Spleen (tissue), 11 donors: ENCODE measurements around the gene FLRT1. TPM values are rescaled to one million over a fixed set of nuclear protein-coding genes. Genes with fewer than 3 reads are reported as not detected.

Experiments
- DNase-seq: peaks from one replicate; pipeline ENCODE4 v3.0.0-alpha.2; 2020
- H3K27ac ChIP-seq, 8 donors: fragments of 200-600 bp; sonication (generic) in 7 of 8; 1 replicate in 4 of 8; 2 replicates in 4 of 8; pipeline versions ENCODE4 v1.5.0 to v1.8.0; 2016 to 2021; ENCODE audit warnings: inconsistent platforms in 4 of 8, mild to moderate bottlenecking in 4 of 8, moderate library complexity in 1 of 8
- H3K27me3 ChIP-seq, 7 donors: fragments of 200-600 bp; sonication (generic) in 6 of 7; replicated peaks in 1 of 7; 1 replicate in 4 of 7; 2 replicates in 3 of 7; pipeline versions ENCODE4 v1.5.0 to v1.8.0; 2016 to 2021; ENCODE audit warnings: inconsistent platforms in 3 of 7, mild to moderate bottlenecking in 1 of 7
- H3K36me3 ChIP-seq, 6 donors: fragments of 200-600 bp; sonication (generic) in 5 of 6; 1 replicate in 4 of 6; 2 replicates in 2 of 6; pipeline versions ENCODE4 v1.5.0 to v1.8.0; 2016 to 2021; ENCODE audit warnings: inconsistent platforms in 2 of 6
- H3K4me1 ChIP-seq, 6 donors: fragments of 200-600 bp; sonication (generic) in 5 of 6; 1 replicate in 3 of 6; 2 replicates in 3 of 6; pipeline versions ENCODE4 v1.5.0 to v1.8.0; 2016 to 2021; ENCODE audit warnings: inconsistent platforms in 3 of 6
- H3K4me3 ChIP-seq, 8 donors: fragments of 200-600 bp; sonication (generic) in 7 of 8; 1 replicate in 4 of 8; 2 replicates in 4 of 8; pipeline versions ENCODE4 v1.5.0 to v1.8.0; 2016 to 2021; ENCODE audit warnings: inconsistent platforms in 4 of 8, mild to moderate bottlenecking in 4 of 8, moderate library complexity in 2 of 8
- H3K9me3 ChIP-seq, 8 donors: fragments of 200-600 bp; sonication (generic) in 7 of 8; 1 replicate in 4 of 8; 2 replicates in 4 of 8; pipeline versions ENCODE4 v1.5.0 to v1.8.0; 2016 to 2021; ENCODE audit warnings: inconsistent platforms in 4 of 8
- CTCF ChIP-seq, 11 experiments: fragments of 200-600 bp in 7 of 11; fragments of 450-650 bp in 4 of 11; sonication (generic) in 4 of 11; IDR thresholded peaks in 8 of 11; conservative IDR thresholded peaks in 3 of 11; 1 replicate in 7 of 11; 2 replicates in 4 of 11; pipeline versions ENCODE4 v1.4.0 to v1.8.0; 2016 to 2021; ENCODE audit warnings: antibody characterized with exemption in 11 of 11, inconsistent platforms in 4 of 11, mild to moderate bottlenecking in 1 of 11
- POLR2A ChIP-seq, 3 donors: fragments of 450-650 bp; IDR thresholded peaks; one replicate each; pipeline ENCODE4 v1.5.1; 2017; ENCODE audit warnings: antibody characterized with exemption in 3 of 3, mild to moderate bottlenecking in 1 of 3
- POLR2AphosphoS5 ChIP-seq, 3 donors: sonication (generic); formaldehyde crosslinking; IDR thresholded peaks; one replicate each; pipeline ENCODE4 v1.5.1; 2017; ENCODE audit warnings: antibody characterized with exemption in 3 of 3
- WGBS, 5 donors: extraction: QIAGEN DNeasy Blood & Tissue Kit in 3 of 5; methylation state at CpG; one replicate each; pipeline versions ENCODE4 v1.1.5 to v1.1.7; 2013 to 2018; 5-methylcytosine and 5-hydroxymethylcytosine counted together
- intact Hi-C: fragments of 100-400 bp; cut with DNase I; formaldehyde crosslinking; loops from one replicate; pipeline ENCODE4 v1.15.0; 2023; ENCODE audit warnings: low total_unique reads
- polyA plus RNA-seq, 3 donors: library from polyadenylated mRNA; stranded (reverse); fragments of 200-250 nt; gene quantifications; one replicate each; pipeline ENCODE4 v1.2.1, GENCODE V29; 2013
- total RNA-seq, 7 donors: library from RNA; depleted of rRNA in 3 of 7; stranded (reverse); fragments of >200 nt in 3 of 7; fragmentation: NEBNext Ultra II Directional in 4 of 7; extraction: Animal tissue kit (Norgen Biotek cat#: 25700) in 4 of 7; gene quantifications; one replicate each; pipeline versions ENCODE4 v1.1.0 to v1.2.1, GENCODE V29; 2016 to 2021
- donor health status: healthy with polysubstance abuse.
- donor health status: DM: no; HTN: no; CAD: no; lungs with moderate emphysema.
- donor health status: DM: no; HTN: no; CAD: no.
- donor health status: Bipolar disorder and iron deficiency.
- donor health status: healthy.
- donor health status: DM: no; HTN: no; CAD: no.
- donor health status: DM: yes; HTN: yes; CAD: no.

FLRT1 gene
- total and polyA plus RNA-seq, 10 donors, result 0.03 to 0.51 (median 0.16) TPM; not detected in 3

- intact Hi-C loops, result no loop called here
- no peak for DNase-seq
- H3K27me3 ChIP-seq, result peaks cover 0 to 77% (median 50%) of the 10 kb centered on the region in 7 donors
These were observed 1.4 kb downstream of the FLRT1 start for GRCh38 chr11:64037027-64037634.

GRCh38 chr11:64038500-64038899 is 2.8 kb downstream of the FLRT1 start:
- peaks cover 0 to 63% (median 44%) of the 10 kb centered on the region in 7 donors for H3K27me3 ChIP-seq
- 87 to 98% (median 96%) methylated on average over 4 of the region's 4 CpGs for WGBS, 5 donors
- no peak overlapping the region for H3K4me3 ChIP-seq

More at GRCh38 chr11:64037027-64037634, 1.4 kb downstream of the FLRT1 start:
- Histone ChIP-seq H3K4me3 (no peak overlapping the region), H3K36me3 (no peaks in the 10 kb centered on the region), H3K9me3 (no peaks in the 10 kb centered on the region), H3K27ac (no peak overlapping the region), H3K4me1 (peaks cover 15 to 31% (median 18%) of the 10 kb centered on the region in 6 donors)
- 26 to 41% (median 33%) methylated on average over 5 to 23 of the region's 23 CpGs for WGBS, 5 donors
- TF ChIP-seq POLR2AphosphoS5 (IDR thresholded peaks at IDR 0.05) (no peak), CTCF (IDR thresholded peaks at IDR 0.05 in 8 of 11, conservative IDR thresholded peaks at IDR 0.05 in 3 of 11) (no peak), POLR2A (IDR thresholded peaks at IDR 0.05) (no peak)

GRCh38 chr11:64039012-64039665 is 3.4 kb downstream of the FLRT1 start:
- WGBS, 5 donors, result 78 to 89% (median 83%) methylated on average over 15 to 16 of the region's 16 CpGs
- no peak overlapping the region for H3K27ac ChIP-seq
- no peak for DNase-seq
- H3K9me3 ChIP-seq, result no peaks in the 10 kb centered on the region
- peaks cover 0 to 56% (median 37%) of the 10 kb centered on the region in 7 donors for H3K27me3 ChIP-seq
- no peaks in the 10 kb centered on the region for H3K36me3 ChIP-seq
- no peak for TF ChIP-seq POLR2A (IDR thresholded peaks at IDR 0.05)
- no peak for TF ChIP-seq CTCF (IDR thresholded peaks at IDR 0.05 in 8 of 11, conservative IDR thresholded peaks at IDR 0.05 in 3 of 11)
- TF ChIP-seq POLR2AphosphoS5 (IDR thresholded peaks at IDR 0.05), result no peak
- H3K4me1 ChIP-seq, result peaks cover 15 to 31% (median 18%) of the 10 kb centered on the region in 6 donors
- no peak overlapping the region for H3K4me3 ChIP-seq
- intact Hi-C loops, result no loop called here

More at GRCh38 chr11:64038500-64038899, 2.8 kb downstream of the FLRT1 start:
- DNase-seq, result no peak
- no peaks in the 10 kb centered on the region for H3K9me3 ChIP-seq
- H3K4me1 ChIP-seq, result peaks cover 15 to 31% (median 18%) of the 10 kb centered on the region in 6 donors
- TF ChIP-seq CTCF (IDR thresholded peaks at IDR 0.05 in 8 of 11, conservative IDR thresholded peaks at IDR 0.05 in 3 of 11) (no peak), POLR2A (IDR thresholded peaks at IDR 0.05) (no peak), POLR2AphosphoS5 (IDR thresholded peaks at IDR 0.05) (no peak)
- no peaks in the 10 kb centered on the region for H3K36me3 ChIP-seq
- intact Hi-C loops, result no loop called here
- no peak overlapping the region for H3K27ac ChIP-seq

GRCh38 chr11:64040684-64041322 is 5.1 kb downstream of the FLRT1 start:
- Histone ChIP-seq H3K36me3 (no peaks in the 10 kb centered on the region), H3K9me3 (no peaks in the 10 kb centered on the region), H3K27me3 (peaks cover 0 to 41% (median 23%) of the 10 kb centered on the region in 7 donors), H3K4me3 (no peak overlapping the region), H3K27ac (no peak overlapping the region), H3K4me1 (peaks cover 7 to 17% (median 13%) of the 10 kb centered on the region in 6 donors)
- intact Hi-C loops, result no loop called here
- 67 to 76% (median 72%) methylated on average over 19 to 20 of the region's 20 CpGs for WGBS, 5 donors
- TF ChIP-seq POLR2A (IDR thresholded peaks at IDR 0.05) (no peak), POLR2AphosphoS5 (IDR thresholded peaks at IDR 0.05) (no peak), CTCF (IDR thresholded peaks at IDR 0.05 in 8 of 11, conservative IDR thresholded peaks at IDR 0.05 in 3 of 11) (peak in 5 of 11 experiments; percentile 7 to 24 (median 17))
- DNase-seq, result no peak
